Measurements from ENCODE around the gene COPS7A. TPM values are rescaled to one million over a fixed set of nuclear protein-coding genes. Genes with fewer than 3 reads are reported as not detected.

Gene COPS7A
- total RNA-seq, 2 experiments from 2014 or later, result 38.3 to 41.6 TPM

DNA sequence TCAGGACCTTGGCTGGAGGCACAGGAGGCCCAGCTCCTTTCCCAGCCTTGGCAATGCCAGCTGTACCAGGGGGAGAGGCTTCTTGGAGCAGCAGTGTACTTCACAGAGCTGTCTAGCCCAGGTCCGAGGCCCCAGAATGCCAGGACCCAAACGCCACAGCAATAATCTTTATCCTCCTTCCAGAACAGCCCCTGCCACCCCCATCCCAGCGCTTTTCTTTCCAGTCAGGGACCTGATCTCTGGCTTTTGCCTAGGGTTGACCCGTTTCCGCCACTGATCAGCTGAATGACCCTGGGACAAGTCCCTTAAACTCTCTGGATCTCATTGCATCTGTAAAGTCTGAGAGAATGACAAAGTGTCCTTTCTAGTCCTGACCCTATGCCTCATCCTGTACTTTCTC is 53.5 kb downstream of the COPS7A start:
- peaks cover 43% of the 10 kb centered on the region for H3K36me3 Mint-ChIP-seq (ENCODE audit: low read depth)
- CTCF ChIA-PET, result interaction anchor here (0.5 to 3.4 kb wide), 6 partner anchors 11 to 245 kb away, joined by 3 to 29 read pairs (median 5); partner anchors contain the start of genes MLF2 and PTMS
- ATAC-seq, result no peak
- peaks cover 5% of the 10 kb centered on the region for H3K27me3 Mint-ChIP-seq
- H3K27ac Mint-ChIP-seq, result no peak overlapping the region
- POLR2A ChIA-PET, result interaction anchor here (0.8 kb wide), 1 partner anchor 17 kb away, joined by 11 read pairs; no protein-coding TSS in a partner anchor
- peaks cover 86% of the 10 kb centered on the region for H3K4me1 Mint-ChIP-seq
- no peak for DNase-seq
- no peak overlapping the region for H3K4me3 Mint-ChIP-seq
- intact Hi-C loops (cut with DNase I, micrococcal nuclease), result loop anchor here in 1 of 2 experiments (5.0 kb wide), 3 partner anchors 55 to 160 kb away; partner anchors contain the start of genes COPS7A and ZNF384
- H3K9me3 Mint-ChIP-seq (ENCODE audit: low read depth), result no peaks in the 10 kb centered on the region

- Mint-ChIP-seq H3K27me3 (peaks cover 5% of the 10 kb centered on the region), H3K4me3 (peak overlapping the region; percentile 72), H3K9me3 (ENCODE audit: low read depth) (no peaks in the 10 kb centered on the region), H3K36me3 (ENCODE audit: low read depth) (peaks cover 42% of the 10 kb centered on the region), H3K27ac (peak overlapping the region; percentile 84), H3K4me1 (peaks cover 87% of the 10 kb centered on the region)
- CTCF ChIA-PET, result interaction anchor here (0.5 to 4.7 kb wide), 13 partner anchors 9 to 171 kb away, joined by 3 to 37 read pairs (median 4); partner anchors contain the start of genes CD4, CDCA3, COPS7A and MLF2
- intact Hi-C loops (cut with DNase I, micrococcal nuclease), result loop anchor here in 1 of 2 experiments (2.0 to 5.0 kb wide), 4 partner anchors 13 to 161 kb away; partner anchors contain the start of genes COPS7A and ZNF384
- ATAC-seq, result no peak
- POLR2A ChIA-PET, result interaction anchor here (0.6 to 0.8 kb wide), 2 partner anchors 163 to 244 kb away, joined by 3 to 5 read pairs; no protein-coding TSS in a partner anchor
- no peak for DNase-seq
Measured at GRCh38 chr12:6778217-6778573, 54.3 kb downstream of the COPS7A start.

- peak overlapping the region; percentile 72 for H3K4me3 Mint-ChIP-seq
- H3K27ac Mint-ChIP-seq, result peak overlapping the region; percentile 84
- H3K4me1 Mint-ChIP-seq, result peaks cover 91% of the 10 kb centered on the region
- POLR2A ChIA-PET, result interaction anchor here (0.6 to 0.8 kb wide), 2 partner anchors 163 to 245 kb away, joined by 3 to 5 read pairs; no protein-coding TSS in a partner anchor
- H3K27me3 Mint-ChIP-seq, result peaks cover 5% of the 10 kb centered on the region
- intact Hi-C loops (cut with DNase I, micrococcal nuclease), result loop anchor here (1.0 to 5.0 kb wide), 10 partner anchors 10 to 162 kb away; partner anchors contain the start of genes ZNF384 (in 2 of the 2), CD4 (in 1 of the 2), COPS7A (in 1 of the 2) and MLF2 (in 1 of the 2)
- CTCF ChIA-PET, result interaction anchor here (0.5 to 4.7 kb wide), 15 partner anchors 8 to 177 kb away, joined by 3 to 37 read pairs (median 4); partner anchors contain the start of genes CD4, CDCA3, COPS7A and MLF2
- peaks cover 40% of the 10 kb centered on the region for H3K36me3 Mint-ChIP-seq (ENCODE audit: low read depth)
- ATAC-seq (peak; percentile 59), DNase-seq (peak; percentile 95)
- H3K9me3 Mint-ChIP-seq (ENCODE audit: low read depth), result no peaks in the 10 kb centered on the region
Measured at GRCh38 chr12:6778574-6779550, 55.0 kb downstream of the COPS7A start.

GRCh38 chr12:6779708-6780432 is 56.0 kb downstream of the COPS7A start:
- DNase-seq (peak; percentile 54), ATAC-seq (peak; percentile 35)
- ChIA-PET POLR2A (interaction anchor here (0.6 to 1.9 kb wide), 8 partner anchors 10 to 99 kb away, joined by 3 to 14 read pairs (median 4); partner anchors contain the start of genes CD4, CDCA3, MLF2 and USP5), CTCF (interaction anchor here (0.5 to 4.7 kb wide), 16 partner anchors 9 to 358 kb away, joined by 3 to 37 read pairs (median 4); partner anchors contain the start of genes CD4, CDCA3, LAG3 and MLF2)
- intact Hi-C loops (cut with DNase I, micrococcal nuclease), result loop anchor here (1.0 to 5.0 kb wide), 12 partner anchors 9 to 338 kb away; partner anchors contain the start of genes MLF2 (in 2 of the 2), ZNF384 (in 2 of the 2), CD27 (in 1 of the 2) and CD4 (in 1 of the 2)
- Mint-ChIP-seq H3K4me3 (peak overlapping the region; percentile 1), H3K36me3 (ENCODE audit: low read depth) (peaks cover 31% of the 10 kb centered on the region), H3K27ac (peak overlapping the region; percentile 84), H3K9me3 (ENCODE audit: low read depth) (no peaks in the 10 kb centered on the region), H3K27me3 (peaks cover 2% of the 10 kb centered on the region), H3K4me1 (peaks cover 91% of the 10 kb centered on the region)

GRCh38 chr12:6780573-6780972 is 56.7 kb downstream of the COPS7A start:
- peaks cover 24% of the 10 kb centered on the region for H3K36me3 Mint-ChIP-seq (ENCODE audit: low read depth)
- H3K27me3 Mint-ChIP-seq, result peaks cover 2% of the 10 kb centered on the region
- peak overlapping the region; percentile 84 for H3K27ac Mint-ChIP-seq
- ChIA-PET POLR2A (interaction anchor here (0.7 to 1.9 kb wide), 9 partner anchors 9 to 248 kb away, joined by 3 to 14 read pairs (median 4); partner anchors contain the start of genes CD4, CDCA3, MLF2 and SPSB2), CTCF (interaction anchor here (0.5 to 4.7 kb wide), 17 partner anchors 9 to 359 kb away, joined by 3 to 37 read pairs (median 4); partner anchors contain the start of genes CD4, CDCA3, COPS7A and LAG3)
- DNase-seq (peak; percentile 72), ATAC-seq (peak; percentile 70)
- peaks cover 91% of the 10 kb centered on the region for H3K4me1 Mint-ChIP-seq
- intact Hi-C loops (cut with DNase I, micrococcal nuclease), result loop anchor here (1.0 to 5.0 kb wide), 3 partner anchors 27 to 338 kb away; partner anchors contain the start of genes CD27 (in 1 of the 2) and MLF2 (in 1 of the 2)
- H3K9me3 Mint-ChIP-seq (ENCODE audit: low read depth), result no peaks in the 10 kb centered on the region
- H3K4me3 Mint-ChIP-seq, result peak overlapping the region; percentile 57

Other genes starting within 250 kb of the COPS7A start
- 100 to 1,000 TPM; 232 to 275 TPM for gene MRPL51, start 230.8 kb upstream of the COPS7A start, total RNA-seq
- gene NCAPD2, start 229.9 kb upstream of the COPS7A start, total RNA-seq, result 100 to 1,000 TPM; 199 to 210 TPM
- gene GAPDH, start 189.5 kb upstream of the COPS7A start, total RNA-seq, result 1,000 to 10,000 TPM; 7,289 to 9,770 TPM
- gene IFFO1, start 168.0 kb upstream of the COPS7A start, total RNA-seq, result 1 to 10 TPM; 8.1 to 8.4 TPM
- gene NOP2, start 155.8 kb upstream of the COPS7A start, total RNA-seq, result 10 to 100 TPM; 93.2 to 97.1 TPM
- 100 to 1,000 TPM; 279 to 322 TPM for gene CHD4, start 116.7 kb upstream of the COPS7A start, total RNA-seq
- gene LPAR5, start 88.1 kb upstream of the COPS7A start, total RNA-seq, result 1 to 10 TPM; 3.5 TPM
- 1 to 10 TPM; 1.7 to 3.3 TPM for gene ACRBP, start 76.6 kb upstream of the COPS7A start, total RNA-seq
- gene ING4, start 60.9 kb upstream of the COPS7A start, total RNA-seq, result 10 to 100 TPM; 14.9 to 17.6 TPM
- gene ZNF384, start 34.7 kb upstream of the COPS7A start, total RNA-seq, result 10 to 100 TPM; 61.4 to 79.0 TPM
- gene PIANP, start 23.2 kb upstream of the COPS7A start, total RNA-seq, result under 1 TPM; 0.32 to 0.93 TPM
- 100 to 1,000 TPM; 142 to 144 TPM for gene MLF2, start 29.1 kb downstream of the COPS7A start, total RNA-seq
- 100 to 1,000 TPM in 1 of 2 experiments, 10 to 100 TPM in 1; 62.2 to 105 TPM for gene PTMS, start 42.3 kb downstream of the COPS7A start, total RNA-seq
- 10 to 100 TPM; 88.2 to 93.9 TPM for gene LAG3, start 48.5 kb downstream of the COPS7A start, total RNA-seq
- 100 to 1,000 TPM; 206 to 211 TPM for gene CD4, start 65.5 kb downstream of the COPS7A start, total RNA-seq
- gene GPR162, start 97.8 kb downstream of the COPS7A start, total RNA-seq, result under 1 TPM; 0.11 to 0.26 TPM
- 1 to 10 TPM in 1 of 2 experiments, under 1 TPM in 1; 0.86 to 1.3 TPM for gene P3H3, start 104.4 kb downstream of the COPS7A start, total RNA-seq
- gene GNB3, start 116.9 kb downstream of the COPS7A start, total RNA-seq, result under 1 TPM; 0.66 to 0.76 TPM
- gene CDCA3, start 127.2 kb downstream of the COPS7A start, total RNA-seq, result 10 to 100 TPM; 87.8 to 99.7 TPM
- 100 to 1,000 TPM; 128 to 132 TPM for gene USP5, start 128.1 kb downstream of the COPS7A start, total RNA-seq
- gene TPI1, start 143.5 kb downstream of the COPS7A start, total RNA-seq, result 1,000 to 10,000 TPM; 1,824 to 2,753 TPM
- 1 to 10 TPM; 1.7 to 2.2 TPM for gene SPSB2, start 149.3 kb downstream of the COPS7A start, total RNA-seq
- 1 to 10 TPM; 6.4 to 7.0 TPM for gene LRRC23, start 180.8 kb downstream of the COPS7A start, total RNA-seq
- gene ENO2, start 190.5 kb downstream of the COPS7A start, total RNA-seq, result 100 to 1,000 TPM; 301 to 317 TPM
- gene ATN1, start 203.9 kb downstream of the COPS7A start, total RNA-seq, result 10 to 100 TPM; 32.2 to 32.4 TPM
- gene RNU7-1, start 219.8 kb downstream of the COPS7A start, total RNA-seq, result not detected
- gene C12orf57, start 220.0 kb downstream of the COPS7A start, total RNA-seq, result 100 to 1,000 TPM; 189 to 208 TPM
- gene PTPN6, start 227.3 kb downstream of the COPS7A start, total RNA-seq, result 100 to 1,000 TPM; 335 to 483 TPM
- gene PHB2, start 246.6 kb downstream of the COPS7A start, total RNA-seq, result 100 to 1,000 TPM; 398 to 502 TPM
- 100 to 1,000 TPM in 1 of 2 experiments, 10 to 100 TPM in 1; 85.0 to 106 TPM for gene EMG1, start 246.9 kb downstream of the COPS7A start, total RNA-seq